NCI-H2107 (cell line): ENCODE measurements around the gene PUM1.

Source experiments
- DNase-seq: peaks from one replicate; lab custom pipeline; 2025; lab: John Stamatoyannopoulos, UW

Gene PUM1

GRCh38 chr1:30929135-30929889 lies 136.2 kb downstream of the PUM1 start:
- DNase-seq = peak; percentile 45

- no peak for DNase-seq
Measured at GRCh38 chr1:30928789-30929134, 136.8 kb downstream of the PUM1 start.

- DNase-seq = no peak
Measured at GRCh38 chr1:30928171-30928570, 137.3 kb downstream of the PUM1 start.

DNA sequence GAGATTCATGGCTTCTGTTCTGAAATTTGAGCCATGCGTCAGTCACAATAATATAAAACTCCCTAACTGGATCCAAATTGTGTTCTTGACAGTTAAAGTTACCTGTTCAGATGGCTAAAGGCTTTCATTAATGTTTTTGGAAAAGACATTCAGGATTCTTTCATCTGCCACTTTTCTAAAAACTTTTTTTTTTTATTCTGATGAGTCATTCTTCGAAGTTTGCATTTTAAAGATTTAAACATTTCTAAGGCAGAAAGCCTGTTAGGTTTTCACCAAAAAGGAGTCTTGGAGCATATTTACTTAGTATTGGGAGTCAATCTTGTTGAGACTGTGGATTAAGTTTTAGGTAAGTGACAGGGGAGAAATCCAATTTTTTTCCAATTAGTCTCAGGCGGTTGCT lies 138.1 kb downstream of the PUM1 start:
- no peak for DNase-seq

- no peak for DNase-seq
Measured at GRCh38 chr1:30923597-30923996, 141.9 kb downstream of the PUM1 start.

GRCh38 chr1:30920827-30921226 lies 144.7 kb downstream of the PUM1 start:
- DNase-seq = no peak

DNA sequence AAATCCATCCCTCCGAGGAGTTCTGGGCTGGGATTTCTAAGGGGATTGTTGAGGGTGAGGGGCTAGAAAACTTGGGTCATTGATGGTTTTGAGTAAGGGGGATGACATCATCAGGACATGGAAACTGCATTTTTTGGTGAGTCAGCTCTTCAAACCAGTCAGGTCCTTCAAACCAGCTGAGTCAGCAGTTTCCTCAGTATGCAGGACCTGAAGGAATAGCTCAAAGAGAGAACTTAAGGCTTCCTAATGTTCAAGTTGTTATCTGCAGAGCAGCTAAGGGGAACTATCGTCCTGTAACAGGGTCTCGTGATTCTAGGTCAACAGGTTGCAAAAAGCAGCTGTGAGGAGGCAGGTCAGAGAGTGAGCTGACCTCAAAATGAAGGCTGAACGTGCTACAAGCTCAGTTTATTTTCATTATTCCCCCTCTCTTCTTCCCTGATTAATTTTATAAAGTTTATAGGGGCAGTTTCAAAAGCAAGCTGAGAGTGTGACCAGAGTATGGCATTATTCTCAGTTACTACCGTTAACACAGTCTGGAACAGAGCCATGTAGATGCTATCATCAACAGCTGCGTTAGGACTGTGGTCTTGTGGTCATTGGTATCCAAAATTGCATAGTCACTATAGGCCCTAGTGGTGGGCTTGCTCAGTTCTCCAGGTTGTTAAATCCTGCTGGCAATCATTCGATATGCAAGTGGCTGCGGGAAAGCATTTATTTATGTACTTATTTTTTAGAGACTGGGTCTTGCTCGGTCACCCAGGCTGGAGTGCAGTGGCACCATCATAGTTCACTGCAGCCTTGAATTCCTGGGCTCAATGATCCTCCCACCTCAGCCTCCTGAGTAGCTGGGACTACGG lies 146.3 kb downstream of the PUM1 start:
- no peak for DNase-seq

GRCh38 chr1:30916296-30916695 lies 149.2 kb downstream of the PUM1 start:
- DNase-seq = no peak

- no peak for DNase-seq
Measured at GRCh38 chr1:30915491-30916230, 149.9 kb downstream of the PUM1 start.

GRCh38 chr1:30914931-30915330 lies 150.6 kb downstream of the PUM1 start:
- DNase-seq = no peak

- DNase-seq = no peak
Measured at GRCh38 chr1:30914587-30914922, 151.0 kb downstream of the PUM1 start.

- no peak for DNase-seq
Measured at GRCh38 chr1:30912913-30913652, 152.4 kb downstream of the PUM1 start.

- DNase-seq = no peak
Measured at GRCh38 chr1:30912224-30912623, 153.3 kb downstream of the PUM1 start.

DNA sequence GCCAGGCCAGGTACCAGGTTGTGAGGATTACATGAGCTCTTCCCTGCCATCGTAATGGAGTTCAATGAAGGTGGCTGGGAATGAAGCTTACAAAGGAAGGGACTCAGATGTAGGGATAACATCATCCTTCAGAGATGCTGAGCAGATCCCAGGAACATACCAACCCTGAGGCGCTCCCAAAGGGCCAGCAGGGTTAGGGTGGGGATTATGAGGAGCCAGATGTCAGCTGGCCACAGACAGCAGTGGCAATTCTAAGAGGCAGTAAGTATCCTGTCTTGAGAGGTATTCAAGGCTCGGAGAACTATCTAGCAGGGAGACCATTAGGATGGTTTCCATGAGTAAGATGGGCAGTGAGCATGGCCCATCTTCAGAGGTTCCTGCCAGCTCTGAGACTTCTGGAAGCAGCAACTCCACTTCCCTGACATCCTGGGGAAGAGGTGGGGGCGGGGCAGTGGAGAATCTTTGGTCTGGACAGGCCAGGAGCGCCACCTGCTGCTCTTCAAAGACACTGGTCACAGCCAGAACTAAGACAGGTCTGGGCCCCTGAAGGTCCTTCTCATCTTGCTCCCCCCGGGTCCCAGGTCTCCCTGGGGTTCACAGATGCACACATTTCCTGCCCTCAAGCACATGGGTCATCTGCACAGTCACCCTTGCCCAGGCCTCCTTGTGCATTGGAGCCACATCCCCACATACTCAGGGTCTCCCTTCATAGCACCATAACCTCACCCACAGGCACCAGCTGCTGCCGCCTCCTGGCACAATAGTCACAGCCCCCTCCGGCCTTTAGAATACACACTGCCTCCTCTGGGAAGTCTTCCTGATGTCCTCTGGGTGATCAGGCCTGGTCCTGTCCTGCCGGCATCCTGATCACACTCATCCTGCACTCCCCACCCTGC lies 154.2 kb downstream of the PUM1 start:
- peak; percentile 85 for DNase-seq

DNA sequence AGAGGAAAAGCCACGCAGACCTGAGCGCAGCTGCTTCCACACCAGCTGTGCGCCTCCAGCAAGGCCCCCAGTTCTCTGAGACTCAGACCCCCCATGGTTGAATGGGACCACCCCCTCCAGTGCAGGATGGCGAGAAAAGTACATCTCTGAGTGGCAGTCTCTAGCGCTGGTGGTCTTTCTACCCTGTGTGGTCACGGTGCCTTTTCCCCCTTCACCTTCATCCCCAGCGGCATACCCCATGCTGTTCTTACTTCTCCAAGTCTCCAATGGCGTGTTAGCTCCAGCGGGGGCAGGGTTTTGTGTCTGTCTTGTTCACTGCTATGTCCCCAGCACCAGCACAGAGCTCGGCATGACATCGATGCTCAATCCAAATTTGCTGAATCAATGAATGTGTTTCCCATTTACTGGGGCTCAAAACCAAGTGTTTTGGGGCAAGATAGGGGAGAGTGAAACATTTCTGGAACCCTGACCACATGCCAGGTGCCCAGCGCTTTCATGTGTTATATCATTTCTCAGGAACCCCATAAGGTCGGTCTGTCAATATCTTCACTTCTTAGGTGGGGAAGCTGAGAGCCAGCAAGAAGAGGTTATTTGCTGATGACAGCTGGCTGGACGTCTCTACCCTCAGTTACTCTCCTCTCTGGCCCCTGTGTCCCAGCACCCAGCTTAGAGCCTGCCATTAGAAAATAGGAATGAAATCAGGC lies 156.0 kb downstream of the PUM1 start:
- DNase-seq = no peak

DNA sequence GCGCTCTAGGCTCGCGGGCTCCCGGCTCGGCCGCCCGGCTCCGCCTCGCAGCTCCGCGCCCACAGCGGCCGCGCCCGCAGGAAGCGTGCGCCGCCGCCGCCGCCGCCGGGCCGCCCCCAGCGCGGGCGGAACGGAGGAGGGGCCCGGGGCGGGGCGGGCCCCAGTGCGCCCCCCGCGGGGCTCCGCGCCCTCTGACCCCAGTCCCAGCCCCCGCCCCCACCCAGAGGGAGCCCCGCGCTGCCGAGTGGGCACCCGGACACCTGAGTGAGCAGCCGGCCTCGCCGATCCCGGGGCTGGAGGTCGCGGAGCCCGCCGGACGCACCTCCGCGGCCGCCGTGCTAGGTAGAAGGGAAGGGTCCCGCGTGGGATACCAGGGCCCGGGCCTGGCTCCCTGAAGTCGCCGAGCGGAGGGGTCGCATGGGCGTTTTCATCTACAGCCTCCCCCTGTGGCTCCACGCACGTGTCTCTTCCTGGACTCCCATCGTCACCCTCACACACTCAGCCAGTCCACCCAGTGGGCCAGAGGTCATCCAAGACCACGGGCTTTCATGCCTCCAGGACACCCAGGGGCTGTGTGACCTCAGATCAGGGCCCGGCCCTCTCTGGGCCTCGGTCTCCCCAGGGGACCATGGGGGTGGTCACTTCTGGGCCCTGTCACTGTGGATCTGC lies 156.7 kb downstream of the PUM1 start, which contains the start of gene SDC3:
Gene SDC3 (minus strand): TSS at position 63 of the 669 bp plus-strand sequence. CDS start 172 bp downstream, outside the sequence.
- no peak for DNase-seq

- no peak for DNase-seq
Measured at GRCh38 chr1:30908316-30908695, 157.2 kb downstream of the PUM1 start.

- no peak for DNase-seq
Measured at GRCh38 chr1:30907481-30908315, 157.8 kb downstream of the PUM1 start.
